DND-41 (cell line): ENCODE measurements around the gene RSPO1.

ENCODE experiments used
- ATAC-seq: fragments of 200-7000 bp; cut with Tn5 transposase; 3 replicates; pipeline ENCODE4 v1.9.1; 2021; ENCODE audit warnings: low read depth; ENCODE audit not compliant: insufficient read depth
- DNase-seq: peaks from one replicate; pipeline ENCODE4 v3.0.0-alpha.2; 2020
- H2AFZ ChIP-seq: 2 replicates; pipeline ENCODE4 v1.6.0; 2012; ENCODE audit warnings: low read depth, low read length
- H3K27ac ChIP-seq: 2 replicates; pipeline ENCODE4 v1.5.1; 2012; ENCODE audit warnings: low read length, inconsistent platforms
- H3K27me3 ChIP-seq: fragments of 200-600 bp; sonication (generic); 2 replicates; pipeline ENCODE4 v1.6.0; 2012; ENCODE audit warnings: low read length, mild to moderate bottlenecking, inconsistent platforms; ENCODE audit not compliant: insufficient read depth, poor library complexity
- H3K36me3 ChIP-seq: 2 replicates; pipeline ENCODE4 v1.5.1; 2012; ENCODE audit warnings: low read length, inconsistent platforms; ENCODE audit not compliant: insufficient read depth
- H3K4me1 ChIP-seq: 2 replicates; pipeline ENCODE4 v1.5.1; 2012; ENCODE audit warnings: mild to moderate bottlenecking, low read length; ENCODE audit not compliant: insufficient read depth
- H3K4me2 ChIP-seq: 2 replicates; pipeline ENCODE4 v1.6.0; 2012; ENCODE audit warnings: mild to moderate bottlenecking, moderate library complexity, low read length, inconsistent platforms; ENCODE audit not compliant: insufficient read depth
- H3K4me3 ChIP-seq, 2 experiments: fragments of 200-600 bp in 1 of 2; shearing (Covaris generic) in 1 of 2; 2 replicates each; pipeline ENCODE4 v1.5.1; 2012 to 2016; ENCODE audit warnings: inconsistent platforms in 2 of 2, low read length in 2 of 2, mild to moderate bottlenecking in 2 of 2, low read depth in 1 of 2, moderate library complexity in 1 of 2
- H3K79me2 ChIP-seq: 2 replicates; pipeline ENCODE4 v1.6.0; 2012; ENCODE audit warnings: low read length, inconsistent platforms; ENCODE audit not compliant: insufficient read depth
- H3K9ac ChIP-seq: 2 replicates; pipeline ENCODE4 v1.6.0; 2012; ENCODE audit warnings: low read depth, mild to moderate bottlenecking, inconsistent platforms, low read length, moderate library complexity
- H3K9me3 ChIP-seq: 2 replicates; pipeline ENCODE4 v1.5.1; 2012; ENCODE audit warnings: low read length, moderate library complexity, mild to moderate bottlenecking, inconsistent platforms; ENCODE audit not compliant: insufficient read depth, severe bottlenecking
- H4K20me1 ChIP-seq: 2 replicates; pipeline ENCODE4 v1.6.0; 2012; ENCODE audit warnings: low read length; ENCODE audit not compliant: insufficient read depth
- EZH2 ChIP-seq: IDR thresholded peaks from 3 replicates; pipeline ENCODE4 v1.6.1; 2012; ENCODE audit warnings: borderline replicate concordance, low read depth, mild to moderate bottlenecking, moderate library complexity, low read length, inconsistent platforms; ENCODE audit not compliant: severe bottlenecking
- TF ChIP-seq, protein P1 (sequence below): IDR thresholded peaks from 2 replicates; pipeline ENCODE4 v1.5.1; 2012; ENCODE audit warnings: borderline replicate concordance, low read length, moderate library complexity, mild to moderate bottlenecking; ENCODE audit not compliant: poor library complexity, severe bottlenecking; ENCODE audit errors: extremely low read depth

RSPO1 gene

DNA sequence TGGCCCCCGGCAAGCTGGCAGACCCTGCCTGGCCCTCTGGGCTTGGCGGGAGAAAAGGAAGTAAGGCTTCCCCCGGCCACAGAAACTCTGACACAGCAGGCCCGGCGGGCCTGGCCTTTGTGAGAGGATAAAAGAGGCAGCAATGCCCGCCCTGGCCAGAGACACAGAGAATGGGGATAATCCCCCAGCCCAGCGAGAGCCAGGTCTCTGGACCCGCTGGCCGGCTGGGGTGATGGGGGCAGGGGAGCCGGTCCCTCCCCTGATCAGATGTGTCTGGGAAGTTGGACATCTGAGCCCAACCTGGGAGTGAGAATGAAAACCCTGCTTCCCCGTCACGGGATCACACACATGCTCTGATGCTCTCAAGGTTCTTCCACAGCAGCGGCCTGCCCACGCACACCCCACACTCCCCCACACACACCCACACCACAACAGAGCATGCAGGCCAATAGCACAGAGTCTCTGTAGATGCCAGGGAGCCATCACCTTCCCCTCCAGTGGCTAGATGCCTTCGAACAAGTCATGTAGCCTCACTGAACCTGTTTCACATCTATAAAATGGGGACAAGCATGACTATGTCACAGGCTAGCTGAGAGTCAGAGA lies 4.2 kb downstream of the RSPO1 start:
- TF ChIP-seq EZH2, result no peak
- TF ChIP-seq, protein P1, sequence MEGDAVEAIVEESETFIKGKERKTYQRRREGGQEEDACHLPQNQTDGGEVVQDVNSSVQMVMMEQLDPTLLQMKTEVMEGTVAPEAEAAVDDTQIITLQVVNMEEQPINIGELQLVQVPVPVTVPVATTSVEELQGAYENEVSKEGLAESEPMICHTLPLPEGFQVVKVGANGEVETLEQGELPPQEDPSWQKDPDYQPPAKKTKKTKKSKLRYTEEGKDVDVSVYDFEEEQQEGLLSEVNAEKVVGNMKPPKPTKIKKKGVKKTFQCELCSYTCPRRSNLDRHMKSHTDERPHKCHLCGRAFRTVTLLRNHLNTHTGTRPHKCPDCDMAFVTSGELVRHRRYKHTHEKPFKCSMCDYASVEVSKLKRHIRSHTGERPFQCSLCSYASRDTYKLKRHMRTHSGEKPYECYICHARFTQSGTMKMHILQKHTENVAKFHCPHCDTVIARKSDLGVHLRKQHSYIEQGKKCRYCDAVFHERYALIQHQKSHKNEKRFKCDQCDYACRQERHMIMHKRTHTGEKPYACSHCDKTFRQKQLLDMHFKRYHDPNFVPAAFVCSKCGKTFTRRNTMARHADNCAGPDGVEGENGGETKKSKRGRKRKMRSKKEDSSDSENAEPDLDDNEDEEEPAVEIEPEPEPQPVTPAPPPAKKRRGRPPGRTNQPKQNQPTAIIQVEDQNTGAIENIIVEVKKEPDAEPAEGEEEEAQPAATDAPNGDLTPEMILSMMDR, result no peak
- Histone ChIP-seq H3K27me3 (peaks cover 52% of the 10 kb centered on the region), H3K36me3 (no peaks in the 10 kb centered on the region), H3K9me3 (no peaks in the 10 kb centered on the region), H3K4me1 (no peaks in the 10 kb centered on the region), H2AFZ (no peak overlapping the region), H3K4me3 (no peak overlapping the region), H3K9ac (no peak overlapping the region), H3K4me2 (no peak overlapping the region), H3K79me2 (no peaks in the 10 kb centered on the region), H4K20me1 (peaks cover 5% of the 10 kb centered on the region), H3K27ac (no peak overlapping the region)
- no peak for DNase-seq
- ATAC-seq, result no peak

DNA sequence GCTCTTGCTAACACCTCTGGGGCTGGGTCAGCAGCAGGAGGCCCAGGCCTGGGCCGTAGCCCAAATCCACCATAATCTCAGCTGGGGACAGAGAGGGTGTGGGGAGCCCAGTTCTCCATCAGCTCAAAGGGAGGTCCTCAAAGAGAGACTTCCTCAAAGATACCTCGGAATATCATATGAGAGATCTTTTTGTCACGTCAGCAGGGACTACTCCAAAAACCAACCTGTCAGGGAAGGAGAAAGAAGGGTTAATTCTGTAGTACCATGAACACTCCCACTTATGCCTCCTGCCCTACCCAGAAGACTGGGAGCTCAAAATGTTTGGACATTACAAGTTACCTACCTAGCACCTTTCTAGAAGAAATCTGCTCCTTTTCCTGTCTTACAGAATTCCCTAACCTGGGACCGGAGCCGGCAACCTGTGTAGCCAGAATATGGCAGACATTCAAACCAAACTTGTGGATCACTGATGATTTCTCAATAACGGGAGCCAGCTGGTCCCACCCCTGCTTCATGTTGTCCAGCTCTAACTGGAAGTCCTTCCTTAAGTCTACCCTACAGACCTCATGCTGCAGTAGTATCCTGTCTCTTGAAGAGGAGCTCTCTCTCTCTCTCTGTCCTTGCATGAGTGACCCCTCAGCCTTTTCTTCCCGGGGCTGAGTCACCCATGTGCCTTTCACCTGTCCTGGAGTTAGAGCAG lies 4.8 kb downstream of the RSPO1 start:
- TF ChIP-seq, protein P1, result no peak
- no peak for TF ChIP-seq EZH2
- no peak overlapping the region for H3K4me2 ChIP-seq
- no peak overlapping the region for H3K4me3 ChIP-seq
- no peaks in the 10 kb centered on the region for H3K36me3 ChIP-seq
- no peaks in the 10 kb centered on the region for H3K4me1 ChIP-seq
- peaks cover 5% of the 10 kb centered on the region for H4K20me1 ChIP-seq
- H3K9ac ChIP-seq, result no peak overlapping the region
- no peaks in the 10 kb centered on the region for H3K79me2 ChIP-seq
- H3K27me3 ChIP-seq, result peaks cover 48% of the 10 kb centered on the region
- H3K27ac ChIP-seq, result no peak overlapping the region
- DNase-seq, result no peak
- ATAC-seq, result no peak
- no peak overlapping the region for H2AFZ ChIP-seq
- no peaks in the 10 kb centered on the region for H3K9me3 ChIP-seq

DNA sequence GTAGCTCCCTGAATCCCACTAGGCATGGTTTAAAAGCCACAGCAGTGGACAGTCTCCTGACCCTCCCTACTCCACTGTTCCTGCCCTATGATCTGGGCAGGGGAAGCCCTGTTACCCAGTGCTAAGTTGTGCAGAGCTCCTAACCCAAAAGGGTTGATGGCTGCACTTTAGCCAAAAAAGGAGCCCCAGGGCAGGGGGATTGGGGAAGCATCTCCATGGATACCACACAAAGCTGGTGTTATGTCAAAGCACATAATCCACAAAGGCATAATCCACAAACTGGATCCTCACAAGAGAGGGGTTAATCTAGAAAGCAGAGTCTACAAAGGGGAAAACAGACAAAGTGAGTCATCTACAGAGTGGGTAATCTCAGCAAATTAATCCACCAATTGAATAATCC lies 5.7 kb downstream of the RSPO1 start:
- DNase-seq (no peak), ATAC-seq (no peak)
- H3K4me2 ChIP-seq, result no peak overlapping the region
- H3K36me3 ChIP-seq, result no peaks in the 10 kb centered on the region
- H2AFZ ChIP-seq, result no peak overlapping the region
- H3K4me3 ChIP-seq, result no peak overlapping the region
- H3K4me1 ChIP-seq, result no peaks in the 10 kb centered on the region
- no peaks in the 10 kb centered on the region for H3K79me2 ChIP-seq
- peaks cover 49% of the 10 kb centered on the region for H3K27me3 ChIP-seq
- peaks cover 5% of the 10 kb centered on the region for H4K20me1 ChIP-seq
- no peak overlapping the region for H3K9ac ChIP-seq
- no peaks in the 10 kb centered on the region for H3K9me3 ChIP-seq
- TF ChIP-seq EZH2, result no peak
- TF ChIP-seq, protein P1, result no peak
- no peak overlapping the region for H3K27ac ChIP-seq
